Activated T-cell treated with anti-CD3 and anti-CD28 coated beads, Interleukin-2, amount 50 U/mL, for 72 hours (primary cell): Measurements from ENCODE around the gene FNBP1. TPM values are rescaled to one million over a fixed set of nuclear protein-coding genes. Genes with fewer than 3 reads are reported as not detected.

ENCODE experiments used
- ATAC-seq, 2 donors: fragments of 150-1000 bp; cut with Tn5 transposase; replicated peaks in 1 of 2; 2 replicates each; pipeline ENCODE4 v1.10.0; 2021; ENCODE audit warnings: moderate library complexity in 2 of 2, mild to moderate bottlenecking in 1 of 2
- DNase-seq, 2 donors: peaks; one replicate each; pipeline ENCODE4 v3.0.0; 2021 to 2022; ENCODE audit warnings: mixed read lengths in 1 of 2
- H3K27ac Mint-ChIP-seq: one replicate; pipeline ENCODE4 v1.8.0; 2022; ENCODE audit warnings: mild to moderate bottlenecking, moderate library complexity, mixed read lengths
- H3K27me3 Mint-ChIP-seq: one replicate; pipeline ENCODE4 v1.8.0; 2022; ENCODE audit warnings: low read depth, mixed read lengths
- H3K36me3 Mint-ChIP-seq, 2 donors: one replicate each; pipeline ENCODE4 v1.8.0; 2022; ENCODE audit warnings: mixed read lengths in 2 of 2, mild to moderate bottlenecking in 1 of 2; ENCODE audit not compliant: insufficient read depth in 2 of 2
- H3K4me1 Mint-ChIP-seq: one replicate; pipeline ENCODE4 v1.8.0; 2022; ENCODE audit warnings: low read depth, mixed read lengths
- H3K4me3 Mint-ChIP-seq, 2 donors: one replicate each; pipeline ENCODE4 v1.8.0; 2022; ENCODE audit warnings: mild to moderate bottlenecking in 2 of 2, mixed read lengths in 2 of 2, moderate library complexity in 2 of 2
- H3K9me3 Mint-ChIP-seq, 2 donors: one replicate each; pipeline ENCODE4 v1.8.0; 2022; ENCODE audit warnings: mixed read lengths in 2 of 2
- total RNA-seq, 2 donors: library from RNA; stranded (reverse); gene quantifications; one replicate each; pipeline ENCODE4 v1.2.3, GENCODE V29; 2022

Gene FNBP1
- total RNA-seq, 2 donors from 2014 or later, result 301 to 323 TPM

GRCh38 chr9:129868872-129869486, 174.0 kb downstream of the FNBP1 start:
- Mint-ChIP-seq H3K36me3 (peaks cover 5 to 30% of the 10 kb centered on the region in 2 donors), H3K27me3 (no peaks in the 10 kb centered on the region), H3K27ac (peak overlapping the region; percentile 84), H3K4me1 (peaks cover 77% of the 10 kb centered on the region), H3K9me3 (no peaks in the 10 kb centered on the region), H3K4me3 (peak overlapping the region; percentile 72 to 75)
- ATAC-seq (peak; percentile 88 to 89), DNase-seq (peak; percentile 91 to 92)

GRCh38 chr9:129868023-129868871, 174.7 kb downstream of the FNBP1 start:
- DNase-seq (no peak), ATAC-seq (no peak)
- peak overlapping the region; percentile 84 for H3K27ac Mint-ChIP-seq
- H3K4me1 Mint-ChIP-seq, result peaks cover 79% of the 10 kb centered on the region
- H3K27me3 Mint-ChIP-seq, result no peaks in the 10 kb centered on the region
- peak overlapping the region; percentile 72 to 75 for H3K4me3 Mint-ChIP-seq
- no peaks in the 10 kb centered on the region for H3K9me3 Mint-ChIP-seq
- H3K36me3 Mint-ChIP-seq, result peaks cover 10 to 31% of the 10 kb centered on the region in 2 donors

- Mint-ChIP-seq H3K36me3 (peaks cover 10 to 32% of the 10 kb centered on the region in 2 donors), H3K27ac (peak overlapping the region; percentile 89), H3K4me1 (peaks cover 84% of the 10 kb centered on the region), H3K9me3 (no peaks in the 10 kb centered on the region), H3K27me3 (no peaks in the 10 kb centered on the region), H3K4me3 (peak overlapping the region; percentile 69 to 76)
- DNase-seq (peak in 1 of 2 donors; percentile 44), ATAC-seq (no peak)
Observed at GRCh38 chr9:129867136-129868022, 175.6 kb downstream of the FNBP1 start.

- ATAC-seq, result no peak
- peak overlapping the region; percentile 89 for H3K27ac Mint-ChIP-seq
- H3K27me3 Mint-ChIP-seq, result no peaks in the 10 kb centered on the region
- H3K4me1 Mint-ChIP-seq, result peaks cover 84% of the 10 kb centered on the region
- peak; percentile 50 to 55 for DNase-seq
- H3K36me3 Mint-ChIP-seq, result peaks cover 15 to 36% of the 10 kb centered on the region in 2 donors
- H3K4me3 Mint-ChIP-seq, result peak overlapping the region; percentile 69 to 76
- no peaks in the 10 kb centered on the region for H3K9me3 Mint-ChIP-seq
Observed at GRCh38 chr9:129866394-129867135, 176.4 kb downstream of the FNBP1 start.

GRCh38 chr9:129865668-129866320, 177.2 kb downstream of the FNBP1 start:
- Mint-ChIP-seq H3K36me3 (peaks cover 17 to 39% of the 10 kb centered on the region in 2 donors), H3K27ac (peak overlapping the region; percentile 89), H3K27me3 (no peaks in the 10 kb centered on the region), H3K9me3 (no peaks in the 10 kb centered on the region), H3K4me3 (peak overlapping the region; percentile 69 to 76), H3K4me1 (peaks cover 85% of the 10 kb centered on the region)
- DNase-seq, result no peak
- no peak for ATAC-seq

DNA sequence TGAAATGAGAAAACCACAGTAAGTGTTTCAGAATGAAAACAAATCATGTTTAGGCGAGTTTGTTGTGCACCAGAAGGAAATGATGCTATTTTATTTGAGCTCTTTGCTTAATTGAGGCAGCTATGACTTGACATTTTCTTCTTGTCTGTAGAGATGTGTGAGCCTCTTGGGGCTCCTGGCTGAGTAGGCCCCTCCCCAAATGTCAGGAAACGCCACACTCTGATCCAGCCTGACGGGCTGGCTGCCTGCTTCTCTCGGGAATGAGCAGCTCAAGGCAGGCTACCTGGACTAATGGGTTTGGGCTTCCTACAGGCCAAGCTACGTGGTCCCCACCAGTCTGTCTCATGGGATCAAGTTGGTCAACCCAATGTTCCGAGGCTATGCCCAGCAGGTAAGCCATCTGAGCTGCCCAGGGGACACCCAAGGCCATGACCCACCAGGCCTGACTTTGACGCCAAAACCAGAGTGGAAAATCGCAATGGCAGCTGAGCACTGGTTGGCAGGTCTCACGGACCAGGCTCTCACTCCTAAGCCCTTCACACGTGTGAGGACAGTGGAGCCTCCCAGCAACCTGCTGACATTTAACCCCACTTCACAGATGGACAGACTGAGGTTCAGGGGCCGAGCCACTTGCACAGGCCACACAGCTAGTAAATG, 177.9 kb downstream of the FNBP1 start:
- peaks cover 17 to 38% of the 10 kb centered on the region in 2 donors for H3K36me3 Mint-ChIP-seq

GRCh38 chr9:129863059-129863690, 179.8 kb downstream of the FNBP1 start:
- Mint-ChIP-seq H3K9me3 (no peaks in the 10 kb centered on the region), H3K36me3 (peaks cover 17 to 37% of the 10 kb centered on the region in 2 donors), H3K4me3 (peak overlapping the region; percentile 69 to 84), H3K4me1 (peaks cover 72% of the 10 kb centered on the region), H3K27me3 (no peaks in the 10 kb centered on the region), H3K27ac (peak overlapping the region; percentile 90)
- ATAC-seq (peak; percentile 81 to 82), DNase-seq (peak; percentile 83 to 85)

More for the DNA sequence above, 177.9 kb downstream of the FNBP1 start:
- no peaks in the 10 kb centered on the region for H3K27me3 Mint-ChIP-seq
- peak; percentile 12 to 28 for ATAC-seq
- H3K27ac Mint-ChIP-seq, result peak overlapping the region; percentile 91
- peak overlapping the region; percentile 62 to 83 for H3K4me3 Mint-ChIP-seq
- peak in 1 of 2 donors; percentile 38 for DNase-seq
- H3K9me3 Mint-ChIP-seq, result no peaks in the 10 kb centered on the region
- peaks cover 85% of the 10 kb centered on the region for H3K4me1 Mint-ChIP-seq

DNA sequence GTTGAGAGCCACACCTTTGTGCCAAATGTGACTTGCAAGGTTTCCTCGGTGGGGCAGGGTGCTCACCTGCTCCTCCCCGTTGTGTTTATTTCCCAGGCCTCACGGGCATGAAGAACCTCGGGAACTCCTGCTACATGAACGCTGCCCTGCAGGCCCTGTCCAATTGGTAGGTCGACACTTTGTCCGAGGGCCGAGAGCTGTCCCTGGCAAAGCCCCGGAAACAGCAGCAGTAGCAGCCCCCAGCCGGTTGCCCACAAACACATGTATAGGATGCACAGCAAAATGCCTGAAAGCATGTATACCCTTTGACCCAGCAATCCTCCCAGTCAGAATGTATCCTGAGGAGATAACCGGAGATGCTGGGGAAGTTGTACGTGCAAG, 181.6 kb downstream of the FNBP1 start:
- H3K27me3 Mint-ChIP-seq, result no peaks in the 10 kb centered on the region
- H3K9me3 Mint-ChIP-seq, result no peaks in the 10 kb centered on the region
- peaks cover 64% of the 10 kb centered on the region for H3K4me1 Mint-ChIP-seq
- peak overlapping the region; percentile 70 to 80 for H3K4me3 Mint-ChIP-seq
- peaks cover 17 to 33% of the 10 kb centered on the region in 2 donors for H3K36me3 Mint-ChIP-seq
- no peak overlapping the region for H3K27ac Mint-ChIP-seq
- ATAC-seq (no peak), DNase-seq (no peak)

DNA sequence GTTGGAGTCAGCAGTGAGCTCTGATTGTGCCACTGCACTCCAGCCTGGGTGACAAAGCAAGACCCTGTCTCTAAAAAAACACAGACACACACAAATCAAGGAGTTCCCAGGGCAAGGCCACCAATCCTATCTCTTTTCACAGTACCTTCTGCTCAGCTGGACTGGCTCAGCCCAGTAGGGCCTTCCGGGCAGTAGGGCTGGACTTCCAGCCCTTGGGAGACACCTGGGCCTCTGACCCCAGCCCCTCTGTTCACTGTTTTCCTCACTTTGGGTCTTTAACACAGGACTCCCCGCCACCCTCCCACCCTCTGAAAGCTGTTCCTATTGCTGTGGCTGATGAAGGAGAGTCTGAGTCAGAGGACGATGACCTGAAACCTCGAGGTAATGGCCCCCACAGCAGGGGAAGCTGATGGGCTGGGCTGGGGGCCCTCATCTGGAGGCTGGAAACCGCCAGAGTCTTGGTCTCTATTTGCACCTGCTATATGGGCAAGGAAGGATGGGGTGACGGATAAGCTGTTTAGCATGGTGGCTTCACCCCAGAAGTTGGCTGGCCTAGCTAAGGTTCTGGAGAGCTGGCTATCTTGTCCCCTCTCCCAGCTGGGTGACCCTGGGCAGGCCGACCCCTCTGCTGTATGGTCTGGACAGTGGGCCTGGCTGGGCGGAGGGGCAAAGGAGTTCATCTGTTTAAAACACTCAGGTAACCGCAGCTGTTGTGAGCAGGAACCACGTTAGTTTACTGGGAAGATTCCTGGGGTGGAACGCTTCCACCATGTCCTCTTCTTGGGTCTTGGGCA, 182.1 kb downstream of the FNBP1 start:
- Mint-ChIP-seq H3K4me3 (peak overlapping the region; percentile 70 to 80), H3K27me3 (no peaks in the 10 kb centered on the region), H3K9me3 (no peaks in the 10 kb centered on the region), H3K4me1 (peaks cover 64% of the 10 kb centered on the region), H3K36me3 (peaks cover 15 to 30% of the 10 kb centered on the region in 2 donors), H3K27ac (peak overlapping the region; percentile 88)
- DNase-seq, result peak in 1 of 2 donors; percentile 74
- peak; percentile 55 to 64 for ATAC-seq

DNA sequence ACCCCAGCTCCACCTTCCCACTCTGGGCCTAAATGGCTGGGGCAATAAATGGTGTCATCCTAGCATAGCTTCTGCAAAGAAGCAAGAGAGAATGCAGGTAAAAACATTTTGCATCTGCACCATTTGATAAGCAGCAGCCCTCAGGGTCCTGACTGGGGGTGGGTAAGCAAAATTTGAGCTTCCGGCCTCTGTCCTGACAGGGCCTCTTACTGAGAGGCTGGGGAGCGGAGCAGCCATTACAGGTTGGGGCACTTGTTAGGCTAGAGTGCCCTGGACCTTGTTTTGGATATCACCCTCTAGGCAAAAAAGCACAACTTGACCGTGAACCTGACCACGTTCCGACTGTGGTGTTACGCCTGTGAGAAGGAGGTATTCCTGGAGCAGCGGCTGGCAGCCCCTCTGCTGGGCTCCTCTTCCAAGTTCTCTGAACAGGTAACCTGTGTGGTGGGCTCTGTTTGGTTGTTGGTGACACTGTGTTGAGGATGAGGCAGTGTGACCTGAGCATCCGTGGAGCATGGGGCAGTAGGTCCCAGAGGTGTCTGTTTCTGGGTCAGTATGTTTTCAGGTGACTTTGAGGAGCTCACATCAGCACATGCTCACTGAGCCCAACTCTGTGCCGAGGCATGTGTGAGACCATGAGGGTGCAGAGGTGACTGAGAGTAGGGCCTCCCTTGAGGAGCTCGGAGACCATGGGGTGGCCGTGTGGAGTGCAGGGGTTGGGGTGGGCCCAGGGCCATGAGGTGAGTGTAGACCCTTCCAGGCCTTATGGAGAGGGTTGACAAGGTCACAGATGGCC, 184.6 kb downstream of the FNBP1 start:
- Mint-ChIP-seq H3K9me3 (no peaks in the 10 kb centered on the region), H3K27ac (no peak overlapping the region), H3K4me3 (no peak overlapping the region), H3K4me1 (peaks cover 68% of the 10 kb centered on the region), H3K27me3 (no peaks in the 10 kb centered on the region), H3K36me3 (peaks cover 16 to 30% of the 10 kb centered on the region in 2 donors)
- ATAC-seq (no peak), DNase-seq (no peak)
